ENCODE measurements around the gene ITGA8.

ITGA8 gene

DNA sequence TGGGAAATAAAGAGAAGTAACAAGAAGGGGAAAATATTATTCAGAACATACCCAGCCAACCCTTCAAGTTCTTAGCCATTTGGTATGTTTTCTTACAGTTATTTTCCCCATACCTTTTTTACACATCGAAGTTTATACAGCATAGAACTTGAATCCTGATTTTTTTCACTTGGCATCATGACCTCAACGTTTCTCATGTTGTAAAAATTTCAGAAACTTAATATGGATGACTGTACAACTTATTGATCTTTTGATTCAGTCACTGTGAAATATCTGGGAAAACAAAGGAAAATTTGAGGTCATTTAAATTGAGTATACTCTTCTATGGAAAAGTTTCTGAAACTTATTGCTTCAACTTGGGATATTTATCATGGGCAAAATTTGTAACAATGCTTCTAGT lies 245.1 kb downstream of the ITGA8 start:
- in situ Hi-C loops (cut with MboI; ENCODE audit: low sequenced_read_pairs), result no loop called here

GRCh38 chr10:15473396-15473767 lies 246.3 kb downstream of the ITGA8 start:
- in situ Hi-C loops (cut with MboI; ENCODE audit: low sequenced_read_pairs), result no loop called here

DNA sequence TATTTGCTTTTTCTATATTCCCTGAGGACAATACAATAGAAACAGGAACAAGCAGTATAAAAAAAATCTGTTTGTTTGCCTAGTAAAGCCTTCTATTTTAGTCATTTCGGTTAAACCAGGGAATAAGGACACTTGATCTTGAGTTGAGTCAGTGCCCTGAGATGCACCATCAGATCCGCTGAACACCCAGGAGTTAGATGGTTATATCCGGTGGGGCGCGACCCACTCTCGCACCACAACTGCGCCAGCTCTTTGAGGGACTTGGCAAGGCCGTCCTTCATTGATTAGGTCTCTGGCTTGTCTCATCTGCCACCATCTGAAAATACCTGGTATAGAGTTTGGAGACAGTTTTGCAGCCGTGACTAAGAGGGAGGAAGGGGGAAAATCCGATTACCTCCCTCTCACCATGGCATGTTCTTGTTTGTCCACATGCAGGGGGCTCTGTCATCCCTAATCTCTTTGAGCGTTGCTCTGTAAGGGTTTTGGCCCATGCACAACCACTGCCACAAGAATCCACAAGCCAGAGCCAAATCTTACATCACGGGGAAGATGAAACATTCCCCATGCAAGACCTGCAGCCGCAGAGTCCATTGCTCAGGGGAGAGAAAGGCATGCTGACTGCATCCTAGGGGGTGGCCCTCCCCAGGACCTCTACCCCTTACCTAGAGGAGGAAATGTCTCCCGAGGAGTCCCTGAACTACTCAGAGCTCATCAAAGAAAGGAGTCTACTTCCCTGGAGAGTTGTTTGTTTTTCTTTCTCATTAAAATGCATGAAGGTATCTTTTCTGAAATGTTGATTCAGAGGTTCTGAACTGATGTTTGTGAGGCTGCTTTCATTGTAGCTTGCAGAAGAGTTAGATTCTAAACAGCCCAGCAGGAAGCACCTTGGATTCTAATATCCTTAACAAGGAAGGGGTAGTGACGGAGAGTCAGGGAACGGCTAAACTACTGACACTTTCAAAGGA lies 247.0 kb downstream of the ITGA8 start:
- in situ Hi-C loops (cut with MboI; ENCODE audit: low sequenced_read_pairs), result no loop called here

- in situ Hi-C loops (cut with MboI; ENCODE audit: low sequenced_read_pairs), result no loop called here
Observed at GRCh38 chr10:15472008-15472407, 247.7 kb downstream of the ITGA8 start.

DNA sequence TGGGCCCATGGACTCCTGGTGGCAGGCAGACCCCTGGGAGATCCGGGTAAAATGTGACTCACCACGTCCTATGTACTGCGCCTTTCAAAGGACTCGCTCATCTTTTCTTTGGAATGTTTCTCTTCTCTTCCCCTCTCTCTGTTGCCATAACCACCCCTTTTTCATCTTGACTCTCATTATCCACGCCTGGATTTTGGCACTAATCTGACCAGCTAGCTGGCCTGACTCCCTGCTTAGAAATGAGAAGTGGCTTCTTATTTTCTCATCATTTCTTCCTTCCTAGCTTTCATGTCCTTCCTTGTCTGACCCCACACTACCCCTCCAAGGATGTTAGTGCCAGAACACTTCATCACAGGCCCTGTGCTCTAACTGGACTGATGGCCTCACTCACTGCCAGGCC lies 250.6 kb downstream of the ITGA8 start:
- in situ Hi-C loops (cut with MboI; ENCODE audit: low sequenced_read_pairs), result no loop called here

DNA sequence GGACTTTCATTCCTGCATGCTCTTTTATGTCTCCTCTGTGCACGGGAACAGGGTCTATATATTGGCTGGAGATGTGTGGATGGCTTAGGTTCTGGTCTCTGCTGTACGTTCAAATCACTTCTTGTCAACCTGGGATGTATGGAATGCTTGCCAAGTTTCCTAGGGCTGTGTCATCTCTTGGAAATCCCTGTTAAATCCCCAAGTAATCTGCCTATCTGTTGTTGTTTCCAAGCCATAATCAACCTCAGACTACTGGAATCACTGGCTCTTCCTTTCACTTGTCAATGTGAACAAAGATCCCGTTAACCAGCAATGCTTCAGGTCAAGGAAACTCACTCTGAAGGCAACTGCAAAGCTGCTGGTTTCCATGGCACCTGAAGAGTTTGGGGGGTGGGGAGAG lies 255.3 kb downstream of the ITGA8 start:
- in situ Hi-C loops (cut with MboI; ENCODE audit: low sequenced_read_pairs), result no loop called here
